ENCODE measurements around the gene FILIP1.

DNA sequence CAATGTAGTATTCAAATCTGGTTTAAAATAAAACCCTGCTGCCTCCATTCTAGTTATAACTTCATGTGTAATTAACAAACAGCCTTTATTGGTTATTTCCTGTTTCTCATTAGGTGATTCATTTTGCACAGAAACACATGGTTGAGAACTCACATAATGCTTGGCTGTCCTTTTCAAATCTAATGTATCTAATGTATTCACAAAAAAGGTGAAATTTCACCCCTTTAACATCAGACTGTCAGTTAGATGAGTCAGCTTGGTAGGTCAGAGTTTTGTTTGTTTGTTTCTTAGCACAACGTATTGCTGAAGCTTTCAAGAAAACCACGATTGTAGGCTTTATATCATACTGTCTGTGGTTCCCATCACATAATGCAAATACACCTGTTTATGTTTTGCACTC, 130.3 kb downstream of the FILIP1 start:
- TF ChIP-seq, protein P1, sequence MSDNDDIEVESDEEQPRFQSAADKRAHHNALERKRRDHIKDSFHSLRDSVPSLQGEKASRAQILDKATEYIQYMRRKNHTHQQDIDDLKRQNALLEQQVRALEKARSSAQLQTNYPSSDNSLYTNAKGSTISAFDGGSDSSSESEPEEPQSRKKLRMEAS (IDR thresholded peaks at IDR 0.05): no peak
- TF ChIP-seq, protein P2, sequence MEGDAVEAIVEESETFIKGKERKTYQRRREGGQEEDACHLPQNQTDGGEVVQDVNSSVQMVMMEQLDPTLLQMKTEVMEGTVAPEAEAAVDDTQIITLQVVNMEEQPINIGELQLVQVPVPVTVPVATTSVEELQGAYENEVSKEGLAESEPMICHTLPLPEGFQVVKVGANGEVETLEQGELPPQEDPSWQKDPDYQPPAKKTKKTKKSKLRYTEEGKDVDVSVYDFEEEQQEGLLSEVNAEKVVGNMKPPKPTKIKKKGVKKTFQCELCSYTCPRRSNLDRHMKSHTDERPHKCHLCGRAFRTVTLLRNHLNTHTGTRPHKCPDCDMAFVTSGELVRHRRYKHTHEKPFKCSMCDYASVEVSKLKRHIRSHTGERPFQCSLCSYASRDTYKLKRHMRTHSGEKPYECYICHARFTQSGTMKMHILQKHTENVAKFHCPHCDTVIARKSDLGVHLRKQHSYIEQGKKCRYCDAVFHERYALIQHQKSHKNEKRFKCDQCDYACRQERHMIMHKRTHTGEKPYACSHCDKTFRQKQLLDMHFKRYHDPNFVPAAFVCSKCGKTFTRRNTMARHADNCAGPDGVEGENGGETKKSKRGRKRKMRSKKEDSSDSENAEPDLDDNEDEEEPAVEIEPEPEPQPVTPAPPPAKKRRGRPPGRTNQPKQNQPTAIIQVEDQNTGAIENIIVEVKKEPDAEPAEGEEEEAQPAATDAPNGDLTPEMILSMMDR (IDR thresholded peaks at IDR 0.05): no peak
- TF ChIP-seq CEBPB (IDR thresholded peaks at IDR 0.05) (no peak), SREBF2 (IDR thresholded peaks at IDR 0.05) (no peak), SMC3 (IDR thresholded peaks at IDR 0.05) (no peak), POLR2A (IDR thresholded peaks at IDR 0.05; ENCODE audit: low read length) (no peak), ESRRA (IDR thresholded peaks at IDR 0.05; ENCODE audit: borderline replicate concordance, low read length) (no peak), MAFK (IDR thresholded peaks at IDR 0.05; ENCODE audit: partially characterized antibody) (no peak), TP53 (CRISPR knock-in tag; IDR thresholded peaks at IDR 0.05) (no peak)

Data from A549 (cell line).